A549 (cell line): ENCODE results near the gene NUP214. TPM values are rescaled to one million over a fixed set of nuclear protein-coding genes. Genes with fewer than 3 reads are reported as not detected.

Source experiments
- ATAC-seq, 2 experiments: fragments of 200-7000 bp in 1 of 2; fragments of >200 bp in 1 of 2; cut with Nextera tagmentation in 1 of 2; cut with Tn5 transposase in 1 of 2; 3 replicates each; pipeline versions ENCODE4 v1.8.0 to v1.9.1; 2018 to 2020; ENCODE audit warnings: mild to moderate bottlenecking in 1 of 2, moderate library complexity in 1 of 2
- CTCF ChIA-PET: fragments of 300-600 bp; sonication (Branson Sonifier 250); formaldehyde crosslinking; extraction: SDS; loops from one replicate; lab custom pipeline; 2021; ENCODE audit warnings: antibody characterized with exemption, inconsistent platforms; lab: Yijun Ruan, JAX
- POLR2A ChIA-PET: fragments of 350-600 bp; formaldehyde crosslinking; extraction: SDS; loops from one replicate; lab custom pipeline; 2021; ENCODE audit warnings: antibody characterized with exemption, inconsistent platforms; lab: Yijun Ruan, JAX
- DNase-seq, 2 experiments: peaks; one replicate each; pipeline versions ENCODE4 v3.0.0 to v3.0.0-alpha.2; 2011 to 2016; ENCODE audit warnings: low read depth in 1 of 2, low spot score in 1 of 2
- FAIRE-seq: peaks from 2 replicates; lab custom pipeline; 2011; peaks lifted over from hg19 to GRCh38; lab: Jason Lieb, UNC
- H3K27ac ChIP-seq, 2 experiments: fragments of >200 bp; sonication (Bioruptor Twin); formaldehyde crosslinking; 3 replicates each; pipeline ENCODE4 v1.5.1; 2016 to 2017
- H3K4me1 ChIP-seq: fragments of >200 bp; sonication (Bioruptor Twin); formaldehyde crosslinking; 3 replicates; pipeline ENCODE4 v1.6.1; 2016
- H3K4me2 ChIP-seq: fragments of >200 bp; sonication (Bioruptor Twin); formaldehyde crosslinking; 3 replicates; pipeline ENCODE4 v1.6.1; 2016
- H3K4me3 ChIP-seq: fragments of >200 bp; sonication (Bioruptor Twin); formaldehyde crosslinking; 3 replicates; pipeline ENCODE4 v1.5.1; 2016
- H3K9me3 ChIP-seq: fragments of >200 bp; sonication (Bioruptor Twin); formaldehyde crosslinking; 3 replicates; pipeline ENCODE4 v1.6.1; 2016
- ATOH8 ChIP-seq: fragments of 250-450 bp; sonication (Bioruptor Pico); IDR thresholded peaks from 2 replicates; pipeline ENCODE4 v1.5.0; 2020; ENCODE audit warnings: low read depth, mild to moderate bottlenecking, moderate library complexity
- BCL3 ChIP-seq: fragments of >200 bp; sonication (Bioruptor Twin); formaldehyde crosslinking; IDR thresholded peaks from 3 replicates; pipeline ENCODE4 v1.6.1; 2016
- BHLHE40 ChIP-seq: IDR thresholded peaks from 2 replicates; pipeline ENCODE4 v1.6.1; 2012; ENCODE audit warnings: low read depth, low read length, inconsistent platforms
- CEBPB ChIP-seq, 2 experiments: fragments of >200 bp in 1 of 2; sonication (Bioruptor Twin) in 1 of 2; formaldehyde crosslinking in 1 of 2; IDR thresholded peaks; 2 replicates each; pipeline ENCODE4 v1.6.1; 2012 to 2016
- CHD4 ChIP-seq: fragments of 200-600 bp; sonication (generic); IDR thresholded peaks from 2 replicates; pipeline ENCODE4 v1.6.1; 2016; ENCODE audit warnings: antibody characterized with exemption, mild to moderate bottlenecking, borderline replicate concordance
- CTCF ChIP-seq: fragments of >200 bp; sonication (Bioruptor Twin); formaldehyde crosslinking; IDR thresholded peaks from 3 replicates; pipeline ENCODE4 v1.5.1; 2016
- EHF ChIP-seq: fragments of 250-450 bp; sonication (Bioruptor Pico); IDR thresholded peaks from 2 replicates; pipeline ENCODE4 v1.5.0; 2020; ENCODE audit warnings: mild to moderate bottlenecking
- FOSB ChIP-seq: fragments of 250-450 bp; sonication (Bioruptor Pico); IDR thresholded peaks from 2 replicates; pipeline ENCODE4 v1.5.0; 2020; ENCODE audit warnings: mild to moderate bottlenecking, moderate library complexity
- FOSL2 ChIP-seq, 2 experiments: fragments of 450-650 bp in 1 of 2; fragments of >200 bp in 1 of 2; sonication (Bioruptor Twin) in 1 of 2; formaldehyde crosslinking; IDR thresholded peaks; 2 replicates each; pipeline versions ENCODE4 v1.5.0 to v1.6.1; 2016 to 2020; ENCODE audit warnings: mild to moderate bottlenecking in 1 of 2, moderate library complexity in 1 of 2
- GATA3 ChIP-seq: IDR thresholded peaks from 2 replicates; pipeline ENCODE4 v1.6.1; 2012; ENCODE audit warnings: borderline replicate concordance
- HDAC2 ChIP-seq: fragments of 200-600 bp; sonication (generic); IDR thresholded peaks from 2 replicates; pipeline ENCODE4 v1.6.1; 2016
- HEYL ChIP-seq: fragments of 250-450 bp; sonication (Bioruptor Pico); IDR thresholded peaks from 2 replicates; pipeline ENCODE4 v1.8.0; 2021; ENCODE audit warnings: mild to moderate bottlenecking, moderate library complexity
- HOXA7 ChIP-seq: fragments of 250-450 bp; sonication (Bioruptor Pico); IDR thresholded peaks from 2 replicates; pipeline ENCODE4 v1.5.0; 2020; ENCODE audit warnings: mild to moderate bottlenecking, moderate library complexity
- HOXB13 ChIP-seq: fragments of 250-450 bp; sonication (Bioruptor Pico); IDR thresholded peaks from 2 replicates; pipeline ENCODE4 v1.5.0; 2020; ENCODE audit warnings: low read depth, mild to moderate bottlenecking, moderate library complexity
- KDM5A ChIP-seq: fragments of 200-600 bp; sonication (generic); IDR thresholded peaks from 2 replicates; pipeline ENCODE4 v1.6.1; 2016; ENCODE audit warnings: antibody characterized with exemption, mild to moderate bottlenecking
- NFE2L2 ChIP-seq: fragments of 150-350 bp; conservative IDR thresholded peaks from 2 replicates; pipeline ENCODE4 v1.6.1; 2014; ENCODE audit warnings: low read length
- NPAS2 ChIP-seq: fragments of 250-450 bp; sonication (Bioruptor Pico); IDR thresholded peaks from 2 replicates; pipeline ENCODE4 v1.8.0; 2022; ENCODE audit warnings: mild to moderate bottlenecking, moderate library complexity, borderline replicate concordance
- PBX3 ChIP-seq: IDR thresholded peaks from 2 replicates; pipeline ENCODE4 v1.6.1; 2012
- PHF8 ChIP-seq: fragments of 200-600 bp; sonication (generic); IDR thresholded peaks from 2 replicates; pipeline ENCODE4 v1.6.1; 2016; ENCODE audit warnings: low read depth, mild to moderate bottlenecking, antibody characterized with exemption, moderate library complexity, borderline replicate concordance
- POLR2A ChIP-seq: IDR thresholded peaks from 2 replicates; pipeline ENCODE4 v1.6.1; 2012; ENCODE audit warnings: mild to moderate bottlenecking, low read length
- RAD21 ChIP-seq, 2 experiments: fragments of >200 bp in 1 of 2; sonication (Bioruptor Twin) in 1 of 2; formaldehyde crosslinking in 1 of 2; IDR thresholded peaks in 1 of 2; conservative IDR thresholded peaks in 1 of 2; 2 replicates in 1 of 2; 3 replicates in 1 of 2; pipeline ENCODE4 v1.6.1; 2012 to 2018; ENCODE audit warnings: inconsistent platforms in 1 of 2
- RARB ChIP-seq: fragments of 250-450 bp; sonication (Bioruptor Pico); IDR thresholded peaks from 2 replicates; pipeline ENCODE4 v1.8.0; 2021; ENCODE audit warnings: mild to moderate bottlenecking, moderate library complexity
- RCOR1 ChIP-seq: fragments of 150-350 bp; IDR thresholded peaks from 2 replicates; pipeline ENCODE4 v1.6.1; 2014; ENCODE audit warnings: antibody characterized with exemption, low read length, low read depth
- RFX5 ChIP-seq: fragments of 450-650 bp; IDR thresholded peaks from 2 replicates; pipeline ENCODE4 v1.7.1; 2014; ENCODE audit warnings: antibody characterized with exemption, mild to moderate bottlenecking, moderate library complexity
- USF2 ChIP-seq: fragments of 450-650 bp; IDR thresholded peaks from 2 replicates; pipeline ENCODE4 v1.6.1; 2014; ENCODE audit warnings: antibody characterized with exemption
- ZC3H11A ChIP-seq: fragments of 450-650 bp; IDR thresholded peaks from 2 replicates; pipeline ENCODE4 v1.6.1; 2014; ENCODE audit warnings: antibody characterized with exemption, mild to moderate bottlenecking
- ZFP36 ChIP-seq: fragments of 450-650 bp; IDR thresholded peaks from 2 replicates; pipeline ENCODE4 v1.6.1; 2014; ENCODE audit warnings: borderline replicate concordance; ENCODE audit not compliant: partially characterized antibody
- WGBS: methylation state at CpG from one replicate; pipeline ENCODE4 v1.1.6; 2017; ENCODE audit errors: missing lambda C conversion rate; 5-methylcytosine and 5-hydroxymethylcytosine counted together
- polyA plus RNA-seq, 4 experiments: library from polyadenylated mRNA; depleted of rRNA in 3 of 4; stranded (reverse); fragments of >200 nt; fragmentation: RNase III in 1 of 4; extraction: RNeasy Plus Mini Kit Qiagen cat#74134 plus additional on column Dnase treatment in 1 of 4; gene quantifications; 2 replicates in 3 of 4; 3 replicates in 1 of 4; pipeline ENCODE4 v1.2.3, GENCODE V29; 2011 to 2017

The NUP214 gene
- polyA plus RNA-seq, 2 of the 4 experiments (the other 2 are of a cell fraction) = 14.4 to 18.5 TPM

GRCh38 chr9:131253891-131254491 lies 128.6 kb downstream of the NUP214 start:
- ATAC-seq (no peak; a peak in 2 of 6 replicates), DNase-seq (no peak), FAIRE-seq (no peak)
- Histone ChIP-seq H3K4me3 (no peak overlapping the region), H3K9me3 (no peaks in the 10 kb centered on the region), H3K4me1 (peaks cover 8% of the 10 kb centered on the region), H3K4me2 (no peak overlapping the region), H3K27ac (no peak overlapping the region)
- TF ChIP-seq EHF (CRISPR knock-in tag) (no peak), BHLHE40 (no peak), RAD21 (conservative IDR thresholded peaks at IDR 0.05 in 1 of 2, IDR thresholded peaks at IDR 0.05 in 1 of 2) (no peak), HOXB13 (CRISPR knock-in tag) (no peak), BCL3 (no peak), POLR2A (no peak), NFE2L2 (no peak), HOXA7 (no peak), HDAC2 (no peak), NPAS2 (CRISPR knock-in tag) (no peak)
- ChIA-PET POLR2A (no interaction called here), CTCF (interaction anchor here (1.1 kb wide), 1 partner anchor 82 kb away, joined by 4 read pairs; no protein-coding TSS in a partner anchor)
- WGBS = 85% methylated on average over 14 of the region's 14 CpGs

GRCh38 chr9:131254626-131255025 lies 129.2 kb downstream of the NUP214 start:
- no peak for ATAC-seq
- no peak overlapping the region for H3K27ac ChIP-seq
- H3K4me1 ChIP-seq = peaks cover 8% of the 10 kb centered on the region
- no peak for DNase-seq
- no peak overlapping the region for H3K4me3 ChIP-seq
- FAIRE-seq = no peak
- ChIA-PET CTCF (interaction anchor here (1.2 kb wide), 1 partner anchor 43 kb away, joined by 6 read pairs; no protein-coding TSS in a partner anchor), POLR2A (no interaction called here)
- no peak overlapping the region for H3K4me2 ChIP-seq
- no peaks in the 10 kb centered on the region for H3K9me3 ChIP-seq
- TF ChIP-seq RARB = no peak
- no peak for TF ChIP-seq CTCF
- TF ChIP-seq PHF8 = no peak
- no peak for TF ChIP-seq ZC3H11A
- no peak for TF ChIP-seq RFX5
- TF ChIP-seq FOSB = no peak
- TF ChIP-seq CEBPB (IDR thresholded peaks at IDR 0.05) = no peak
- no peak for TF ChIP-seq ATOH8
- TF ChIP-seq USF2 = no peak
- no peak for TF ChIP-seq KDM5A
- TF ChIP-seq FOSL2 (IDR thresholded peaks at IDR 0.05) = no peak
- no peak for TF ChIP-seq FOSL2 (CRISPR knock-in tag; IDR thresholded peaks at IDR 0.05)
- TF ChIP-seq RCOR1 = no peak
- TF ChIP-seq HEYL (CRISPR knock-in tag) = no peak
- TF ChIP-seq GATA3 = no peak
- no peak for TF ChIP-seq POLR2A
- no peak for TF ChIP-seq NPAS2 (CRISPR knock-in tag)
- TF ChIP-seq ZFP36 = no peak
- no peak for TF ChIP-seq PBX3
- no peak for TF ChIP-seq CHD4
- TF ChIP-seq, all 56 proteins: peak for 0
- WGBS = 89% methylated on average over 14 of the region's 14 CpGs
